ENCODE results near the gene C19orf67. TPM values are rescaled to one million over a fixed set of nuclear protein-coding genes. Genes with fewer than 3 reads are reported as not detected.
"Not testable (repeated sequence)": the region's sequence is repeated elsewhere in the genome, so short reads cannot be mapped to it uniquely, and the experiment has no call there.

Gene C19orf67
- total and polyA plus RNA-seq, 2 experiments from 2014 or later = not detected

GRCh38 chr19:14052470-14052869, 33.1 kb downstream of the C19orf67 start:
- no peak for DNase-seq (ENCODE audit: low spot score)
- Histone ChIP-seq H3F3A (replicated peaks; ENCODE audit: low read depth) (no peaks in the 10 kb centered on the region; the same call in 1 of the 2 replicates), H3K27me3 (ENCODE audit: insufficient read depth) (no peaks in the 10 kb centered on the region), H2AFZ (no peak overlapping the region), H4K20me1 (replicated peaks; ENCODE audit: insufficient read depth) (no peaks in the 10 kb centered on the region; the same call in 1 of the 2 replicates), H3K4me1 (ENCODE audit: insufficient read depth) (no peaks in the 10 kb centered on the region), H3K27ac (ENCODE audit: low read depth) (no peak overlapping the region), H3K36me3 (ENCODE audit: insufficient read depth) (no peaks in the 10 kb centered on the region), H3K9me2 (ENCODE audit: insufficient read depth) (no peaks in the 10 kb centered on the region), H3K4me3 (no peak overlapping the region), H3K79me2 (replicated peaks; ENCODE audit: insufficient read depth) (no peaks in the 10 kb centered on the region), H3K4me2 (no peak overlapping the region)
- no peak overlapping the region for H3K27ac Mint-ChIP-seq
- H3K27me3 Mint-ChIP-seq (ENCODE audit: insufficient read depth, low read depth, poor library complexity) = peaks cover 13% of the 10 kb centered on the region
- peaks cover 6% of the 10 kb centered on the region; the same call in 2 of the 3 replicates for H3K9me3 Mint-ChIP-seq
- TF ChIP-seq ZNF114 (CRISPR knock-in tag; IDR thresholded peaks at IDR 0.05) = no peak
- TF ChIP-seq EZH2phosphoT487 (IDR thresholded peaks at IDR 0.05; ENCODE audit: unreplicated experiment) = no peak
- no peak for ATAC-seq
- no peak overlapping the region for H3K4me3 Mint-ChIP-seq
- peaks cover 4% of the 10 kb centered on the region; the same call in 1 of the 3 replicates for H3K4me1 Mint-ChIP-seq
- H3K36me3 Mint-ChIP-seq (ENCODE audit: low read depth) = peaks cover 30% of the 10 kb centered on the region

- Histone ChIP-seq H3K27ac (ENCODE audit: low read depth) (no peak overlapping the region), H2AFZ (no peak overlapping the region), H3K9me2 (ENCODE audit: insufficient read depth) (no peaks in the 10 kb centered on the region), H4K20me1 (replicated peaks; ENCODE audit: insufficient read depth) (no peaks in the 10 kb centered on the region; the same call in 1 of the 2 replicates), H3F3A (replicated peaks; ENCODE audit: low read depth) (no peaks in the 10 kb centered on the region; the same call in 1 of the 2 replicates), H3K27me3 (ENCODE audit: insufficient read depth) (no peaks in the 10 kb centered on the region), H3K4me2 (no peak overlapping the region), H3K4me3 (no peak overlapping the region), H3K79me2 (replicated peaks; ENCODE audit: insufficient read depth) (no peaks in the 10 kb centered on the region), H3K36me3 (ENCODE audit: insufficient read depth) (no peaks in the 10 kb centered on the region), H3K4me1 (ENCODE audit: insufficient read depth) (no peaks in the 10 kb centered on the region)
- peaks cover 32% of the 10 kb centered on the region for H3K36me3 Mint-ChIP-seq (ENCODE audit: low read depth)
- ATAC-seq = no peak
- H3K4me1 Mint-ChIP-seq = peaks cover 3% of the 10 kb centered on the region; the same call in 1 of the 3 replicates
- H3K9me3 Mint-ChIP-seq = peaks cover 8% of the 10 kb centered on the region; the same call in 2 of the 3 replicates
- no peak overlapping the region for H3K27ac Mint-ChIP-seq
- no peak for TF ChIP-seq CTCF (conservative IDR thresholded peaks at IDR 0.05; ENCODE audit: low read depth in 2 of 2)
- TF ChIP-seq ETS1 (IDR thresholded peaks at IDR 0.05) = no peak
- peaks cover 11% of the 10 kb centered on the region for H3K27me3 Mint-ChIP-seq (ENCODE audit: insufficient read depth, low read depth, poor library complexity)
- DNase-seq (ENCODE audit: low spot score) = no peak
- no peak overlapping the region for H3K4me3 Mint-ChIP-seq
These were observed 33.6 kb downstream of the C19orf67 start for GRCh38 chr19:14051980-14052379.

GRCh38 chr19:14050961-14051360, 34.6 kb downstream of the C19orf67 start:
- DNase-seq (ENCODE audit: low spot score); H3K4me1 ChIP-seq (ENCODE audit: insufficient read depth); H3K4me2 ChIP-seq; H3K9me2 ChIP-seq (ENCODE audit: insufficient read depth); H3K27ac Mint-ChIP-seq; H3K9me3 Mint-ChIP-seq; H3K4me3 ChIP-seq; H4K20me1 ChIP-seq (replicated peaks; ENCODE audit: insufficient read depth); H3K36me3 ChIP-seq (ENCODE audit: insufficient read depth); H3F3A ChIP-seq (replicated peaks; ENCODE audit: low read depth); H3K4me3 Mint-ChIP-seq; ATAC-seq; H3K27ac ChIP-seq (ENCODE audit: low read depth); H3K4me1 Mint-ChIP-seq; H3K27me3 ChIP-seq (ENCODE audit: insufficient read depth); H2AFZ ChIP-seq; H3K27me3 Mint-ChIP-seq (ENCODE audit: insufficient read depth, low read depth, poor library complexity); H3K79me2 ChIP-seq (replicated peaks; ENCODE audit: insufficient read depth): not testable (repeated sequence)
- H3K36me3 Mint-ChIP-seq (ENCODE audit: low read depth) = peaks cover 33% of the 10 kb centered on the region
